Naive thymus-derived CD4-positive, alpha-beta T cell (primary cell): ENCODE results near the gene TRIM48. TPM values are rescaled to one million over a fixed set of nuclear protein-coding genes. Genes with fewer than 3 reads are reported as not detected.
"Not testable (repeated sequence)": the region's sequence is repeated elsewhere in the genome, so short reads cannot be mapped to it uniquely, and the experiment has no call there.

Experiments used
- ATAC-seq: fragments of 150-1000 bp; cut with Tn5 transposase; 2 replicates; pipeline ENCODE4 v1.10.0; 2021; ENCODE audit warnings: mild to moderate bottlenecking, moderate library complexity
- CTCF ChIA-PET: fragments of 350-600 bp; sonication (Branson Sonifier 250); formaldehyde crosslinking; loops from one replicate; lab custom pipeline; 2021; ENCODE audit warnings: antibody characterized with exemption; lab: Charles Lee
- POLR2A ChIA-PET: fragments of 350-600 bp; sonication (Branson Sonifier 250); formaldehyde crosslinking; loops from one replicate; lab custom pipeline; 2021; ENCODE audit warnings: antibody characterized with exemption, inconsistent platforms; lab: Charles Lee
- DNase-seq, 9 donors: peaks; one replicate each; pipeline versions ENCODE4 v3.0.0 to v3.0.0-alpha.2; 2020 to 2022; ENCODE audit warnings: mixed read lengths in 1 of 9
- H3K27ac ChIP-seq: one replicate; pipeline ENCODE4 v1.7.0; 2013; ENCODE audit warnings: mild to moderate bottlenecking, low read depth, low read length, moderate library complexity
- H3K27me3 ChIP-seq, 2 donors: one replicate each; pipeline ENCODE4 v1.7.0; 2013; ENCODE audit warnings: low read length in 2 of 2, mild to moderate bottlenecking in 2 of 2, moderate library complexity in 2 of 2; ENCODE audit not compliant: control insufficient read depth in 2 of 2, insufficient read depth in 2 of 2
- H3K36me3 ChIP-seq, 3 experiments: 1 replicate in 2 of 3; 2 replicates in 1 of 3; pipeline ENCODE4 v1.7.0; 2013; ENCODE audit warnings: low read length in 3 of 3, mild to moderate bottlenecking in 3 of 3, moderate library complexity in 1 of 3; ENCODE audit not compliant: insufficient read depth in 3 of 3, control insufficient read depth in 2 of 3
- H3K4me1 ChIP-seq, 2 donors: one replicate each; pipeline ENCODE4 v1.7.0; 2013; ENCODE audit warnings: low read length in 2 of 2, mild to moderate bottlenecking in 2 of 2, moderate library complexity in 1 of 2; ENCODE audit not compliant: control insufficient read depth in 2 of 2, insufficient read depth in 2 of 2
- H3K4me3 ChIP-seq: 2 replicates; pipeline ENCODE4 v1.7.0; 2013; ENCODE audit warnings: mild to moderate bottlenecking, low read length
- H3K9me3 ChIP-seq, 3 experiments: 1 replicate in 2 of 3; 2 replicates in 1 of 3; pipeline ENCODE4 v1.7.0; 2013; ENCODE audit warnings: low read length in 3 of 3; ENCODE audit not compliant: control insufficient read depth in 2 of 3
- H3K27ac Mint-ChIP-seq, 9 donors: one replicate each; pipeline ENCODE4 v1.8.0; 2020 to 2022; ENCODE audit warnings: mixed read lengths in 9 of 9, mild to moderate bottlenecking in 8 of 9, moderate library complexity in 5 of 9, inconsistent platforms in 2 of 9
- H3K27me3 Mint-ChIP-seq, 5 donors: one replicate each; pipeline ENCODE4 v1.8.0; 2021 to 2022; ENCODE audit warnings: mixed read lengths in 5 of 5, mild to moderate bottlenecking in 1 of 5
- H3K36me3 Mint-ChIP-seq, 5 donors: one replicate each; pipeline ENCODE4 v1.8.0; 2020 to 2022; ENCODE audit warnings: mixed read lengths in 5 of 5, mild to moderate bottlenecking in 3 of 5, inconsistent platforms in 1 of 5
- H3K4me1 Mint-ChIP-seq, 7 donors: one replicate each; pipeline ENCODE4 v1.8.0; 2020 to 2022; ENCODE audit warnings: mixed read lengths in 7 of 7, mild to moderate bottlenecking in 3 of 7, inconsistent platforms in 1 of 7
- H3K4me3 Mint-ChIP-seq, 10 donors: one replicate each; pipeline ENCODE4 v1.8.0; 2020 to 2022; ENCODE audit warnings: mild to moderate bottlenecking in 10 of 10, mixed read lengths in 10 of 10, moderate library complexity in 6 of 10, inconsistent platforms in 2 of 10
- H3K9me3 Mint-ChIP-seq, 11 donors: one replicate each; pipeline ENCODE4 v1.8.0; 2020 to 2022; ENCODE audit warnings: mixed read lengths in 11 of 11, mild to moderate bottlenecking in 4 of 11, inconsistent platforms in 1 of 11, moderate library complexity in 1 of 11
- intact Hi-C, 2 donors: fragments of 100-400 bp; cut with micrococcal nuclease; formaldehyde crosslinking; loops; one replicate each; pipeline ENCODE4 v1.15.1; 2023
- polyA plus RNA-seq, 2 donors: library from polyadenylated mRNA; unstranded; fragments of 300-500 nt; fragmentation: Illumina TruSeq; gene quantifications; one replicate each; pipeline ENCODE4 v1.2.3, GENCODE V29; 2021
- total RNA-seq, 6 experiments: library from RNA in 5 of 6; stranded (reverse) in 5 of 6; gene quantifications; 1 replicate in 5 of 6; 2 replicates in 1 of 6; pipeline ENCODE4 v1.2.3 and lab custom pipeline; 2021 to 2026

Gene TRIM48, protein sequence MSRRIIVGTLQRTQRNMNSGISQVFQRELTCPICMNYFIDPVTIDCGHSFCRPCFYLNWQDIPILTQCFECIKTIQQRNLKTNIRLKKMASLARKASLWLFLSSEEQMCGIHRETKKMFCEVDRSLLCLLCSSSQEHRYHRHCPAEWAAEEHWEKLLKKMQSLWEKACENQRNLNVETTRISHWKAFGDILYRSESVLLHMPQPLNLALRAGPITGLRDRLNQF
- total RNA-seq (not detected), polyA plus RNA-seq (not detected), total RNA-seq (lab: John Stamatoyannopoulos, UW) (not detected)

DNA sequence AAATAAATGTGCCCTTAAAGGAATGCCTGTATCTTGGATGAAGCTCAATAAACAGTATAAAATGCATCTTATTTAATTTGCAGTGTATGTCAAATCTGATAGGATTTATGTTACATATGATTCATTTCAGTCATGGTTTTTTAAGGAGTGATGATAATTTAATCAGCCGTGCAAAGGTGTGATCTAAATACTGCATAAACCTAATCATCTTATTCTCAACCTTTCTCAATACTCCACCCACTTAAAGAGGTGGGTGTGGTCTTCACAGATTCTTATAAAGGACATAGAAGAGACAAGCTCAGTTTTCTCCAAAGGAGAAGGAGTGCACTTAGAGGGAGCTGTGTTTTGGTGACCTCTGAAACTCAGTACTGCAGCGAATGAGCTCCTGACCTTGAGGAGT is at the start of gene TRIM48:
TRIM48 (plus strand) TSS at position 301 of the 400 bp plus-strand sequence. CDS start 113 bp downstream, outside the sequence.
- H3K27me3 ChIP-seq, H3K4me3 ChIP-seq, H3K4me1 ChIP-seq, POLR2A ChIA-PET, H3K27me3 Mint-ChIP-seq, H3K36me3 ChIP-seq, H3K27ac Mint-ChIP-seq, ATAC-seq, DNase-seq, H3K27ac ChIP-seq, H3K9me3 ChIP-seq, H3K4me3 Mint-ChIP-seq, CTCF ChIA-PET, intact Hi-C loops, H3K36me3 Mint-ChIP-seq, H3K4me1 Mint-ChIP-seq: not testable (repeated sequence)
- H3K9me3 Mint-ChIP-seq: peaks cover 0 to 19% (median 6%) of the 10 kb centered on the region in 11 donors

DNA sequence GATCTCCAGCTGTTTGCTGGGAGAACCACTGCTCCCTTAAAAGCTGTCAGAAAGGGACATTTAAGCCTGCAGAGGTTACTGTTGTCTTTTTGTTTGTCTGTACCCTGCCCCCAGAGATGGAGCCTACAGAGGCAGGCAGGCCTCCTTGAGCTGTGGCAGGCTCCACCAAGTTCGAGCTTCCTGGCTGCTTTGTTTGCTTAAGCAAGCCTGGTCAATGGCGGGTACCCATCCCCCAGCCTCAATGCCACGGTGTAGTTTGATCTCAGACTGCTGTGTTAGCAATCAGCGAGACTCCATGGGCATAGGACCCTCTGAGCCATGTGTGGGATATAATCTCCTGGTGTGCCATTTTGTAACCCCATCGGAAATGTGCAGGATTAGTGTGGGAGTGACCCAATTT is 23.6 kb upstream of the TRIM48 start:
- H3K27me3 Mint-ChIP-seq, H3K4me1 Mint-ChIP-seq, H3K4me3 Mint-ChIP-seq, H3K27me3 ChIP-seq, H3K36me3 Mint-ChIP-seq, CTCF ChIA-PET, H3K27ac Mint-ChIP-seq, H3K4me3 ChIP-seq, H3K36me3 ChIP-seq, POLR2A ChIA-PET, H3K9me3 ChIP-seq, intact Hi-C loops, H3K4me1 ChIP-seq, DNase-seq, H3K27ac ChIP-seq, ATAC-seq: not testable (repeated sequence)
- peaks cover 4 to 38% (median 13%) of the 10 kb centered on the region in 11 donors for H3K9me3 Mint-ChIP-seq

DNA sequence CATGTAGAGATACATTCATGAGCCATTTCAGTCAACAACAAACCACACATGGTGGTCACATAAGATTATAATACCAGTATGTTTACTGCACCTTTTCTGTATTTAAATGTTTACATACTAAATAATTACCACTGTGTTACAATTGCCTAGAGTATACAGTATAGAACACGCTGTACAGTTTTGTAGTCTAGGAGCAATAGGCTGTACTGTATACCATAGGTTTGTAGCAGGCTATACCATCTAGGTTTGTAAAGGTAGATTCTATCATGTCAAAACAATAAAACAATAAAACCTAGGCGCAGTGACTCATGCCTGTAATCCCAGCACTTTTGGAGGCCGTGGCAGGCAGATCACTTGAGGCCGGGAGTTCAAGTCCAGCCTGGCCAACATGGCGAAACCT is 1.1 kb downstream of the TRIM48 start:
- no peak for ATAC-seq
- no peaks in the 10 kb centered on the region for H3K36me3 ChIP-seq
- H3K27me3 Mint-ChIP-seq: no peaks in the 10 kb centered on the region
- H3K9me3 Mint-ChIP-seq: peaks cover 0 to 23% (median 6%) of the 10 kb centered on the region in 11 donors
- no peak overlapping the region for H3K4me3 ChIP-seq
- intact Hi-C loops: no loop called here
- no peak overlapping the region for H3K27ac Mint-ChIP-seq
- H3K4me3 Mint-ChIP-seq: no peak overlapping the region
- ChIA-PET CTCF (no interaction called here), POLR2A (no interaction called here)
- no peaks in the 10 kb centered on the region for H3K4me1 Mint-ChIP-seq
- no peak for DNase-seq
- H3K27me3 ChIP-seq: no peaks in the 10 kb centered on the region
- H3K36me3 Mint-ChIP-seq: peaks cover 0 to 5% (median 0%) of the 10 kb centered on the region in 5 donors
- H3K9me3 ChIP-seq: no peaks in the 10 kb centered on the region
- H3K4me1 ChIP-seq: no peaks in the 10 kb centered on the region
- H3K27ac ChIP-seq: no peak overlapping the region

Other genes starting within 250 kb of the TRIM48 start
- gene OR4A16, start 81.0 kb downstream of the TRIM48 start, total RNA-seq: not detected
- gene OR4A16, start 81.0 kb downstream of the TRIM48 start, polyA plus RNA-seq: not detected
- not detected for gene OR4A15, start 105.8 kb downstream of the TRIM48 start, total RNA-seq
- not detected for gene OR4A15, start 105.8 kb downstream of the TRIM48 start, polyA plus RNA-seq